Mesenchymal stem cell (in vitro differentiated cells and primary cell): ENCODE data around the gene NATD1.

Experiments
- DNase-seq: peaks from one replicate; pipeline ENCODE4 v3.0.0-alpha.2; 2013
- H2AFZ ChIP-seq: one replicate; pipeline ENCODE4 v1.6.1; 2013; ENCODE audit warnings: low read depth, mild to moderate bottlenecking, control low read depth, inconsistent platforms, low read length, moderate library complexity
- H2AK5ac ChIP-seq: 2 replicates; pipeline ENCODE4 v1.6.1; 2013; ENCODE audit warnings: low read length, moderate library complexity, mild to moderate bottlenecking, inconsistent platforms; ENCODE audit not compliant: severe bottlenecking
- H2BK120ac ChIP-seq: one replicate; pipeline ENCODE4 v1.6.1; 2013; ENCODE audit warnings: low read depth, mild to moderate bottlenecking, inconsistent platforms, low read length, moderate library complexity
- H2BK12ac ChIP-seq, 2 experiments: one replicate each; pipeline ENCODE4 v1.6.1; 2013; ENCODE audit warnings: inconsistent platforms in 2 of 2, low read length in 2 of 2, mild to moderate bottlenecking in 2 of 2, moderate library complexity in 2 of 2, control low read depth in 1 of 2
- H2BK15ac ChIP-seq: one replicate; pipeline ENCODE4 v1.6.1; 2013; ENCODE audit warnings: mild to moderate bottlenecking, low read depth, inconsistent platforms; ENCODE audit not compliant: poor library complexity, severe bottlenecking
- H2BK5ac ChIP-seq: 2 replicates; pipeline ENCODE4 v1.6.1; 2013; ENCODE audit warnings: low read depth, mild to moderate bottlenecking, low read length, control low read depth, inconsistent platforms; ENCODE audit not compliant: poor library complexity, severe bottlenecking
- H3K14ac ChIP-seq, 2 experiments: one replicate each; pipeline ENCODE4 v1.6.1; 2013; ENCODE audit warnings: inconsistent platforms in 2 of 2, low read length in 2 of 2, control low read depth in 1 of 2, mild to moderate bottlenecking in 1 of 2, moderate library complexity in 1 of 2
- H3K18ac ChIP-seq, 2 experiments: one replicate each; pipeline ENCODE4 v1.6.1; 2013; ENCODE audit warnings: inconsistent platforms in 2 of 2, low read length in 2 of 2, control low read depth in 1 of 2, low read depth in 1 of 2, mild to moderate bottlenecking in 1 of 2
- H3K23ac ChIP-seq, 2 experiments: one replicate each; pipeline ENCODE4 v1.6.1; 2013; ENCODE audit warnings: inconsistent platforms in 2 of 2, low read length in 2 of 2, mild to moderate bottlenecking in 2 of 2, moderate library complexity in 2 of 2, control low read depth in 1 of 2
- H3K27ac ChIP-seq: 2 replicates; pipeline ENCODE4 v1.5.1; 2013; ENCODE audit warnings: mild to moderate bottlenecking, moderate library complexity, low read length, control low read depth, inconsistent platforms; ENCODE audit not compliant: poor library complexity, severe bottlenecking
- H3K27me3 ChIP-seq, 2 experiments: 2 replicates each; pipeline versions ENCODE4 v1.6.1 to v1.7.0; 2013; ENCODE audit warnings: low read length in 2 of 2, mild to moderate bottlenecking in 2 of 2, moderate library complexity in 2 of 2, control low read depth in 1 of 2, inconsistent platforms in 1 of 2; ENCODE audit not compliant: control insufficient read depth in 1 of 2, insufficient read depth in 1 of 2
- H3K36me3 ChIP-seq, 2 experiments: 2 replicates each; pipeline versions ENCODE4 v1.6.1 to v1.7.0; 2013; ENCODE audit warnings: low read length in 2 of 2, control low read depth in 1 of 2, inconsistent platforms in 1 of 2, low read depth in 1 of 2, mild to moderate bottlenecking in 1 of 2; ENCODE audit not compliant: insufficient read depth in 2 of 2, control insufficient read depth in 1 of 2
- H3K4ac ChIP-seq, 2 experiments: one replicate each; pipeline ENCODE4 v1.6.1; 2013; ENCODE audit warnings: inconsistent platforms in 2 of 2, low read length in 2 of 2, mild to moderate bottlenecking in 2 of 2, moderate library complexity in 2 of 2, control low read depth in 1 of 2, low read depth in 1 of 2
- H3K4me1 ChIP-seq: 2 replicates; pipeline ENCODE4 v1.6.1; 2013; ENCODE audit warnings: low read depth, low read length, control low read depth; ENCODE audit not compliant: control insufficient read depth, insufficient read depth
- H3K4me2 ChIP-seq: 2 replicates; pipeline ENCODE4 v1.6.1; 2013; ENCODE audit warnings: low read length, mild to moderate bottlenecking, inconsistent platforms; ENCODE audit not compliant: poor library complexity, severe bottlenecking
- H3K4me3 ChIP-seq, 2 experiments: 2 replicates each; pipeline versions ENCODE4 v1.5.1 to v1.7.0; 2013; ENCODE audit warnings: low read length in 2 of 2, mild to moderate bottlenecking in 2 of 2, control low read depth in 1 of 2, low read depth in 1 of 2; ENCODE audit not compliant: insufficient read depth in 1 of 2
- H3K79me1 ChIP-seq: replicated peaks from 2 replicates; pipeline ENCODE4 v1.6.1; 2013; ENCODE audit warnings: mild to moderate bottlenecking, control low read depth, low read length, inconsistent platforms; ENCODE audit not compliant: poor library complexity, severe bottlenecking
- H3K9ac ChIP-seq: 2 replicates; pipeline ENCODE4 v1.7.0; 2013; ENCODE audit warnings: mild to moderate bottlenecking, low read length, moderate library complexity
- H3K9me3 ChIP-seq: 2 replicates; pipeline ENCODE4 v1.7.0; 2013; ENCODE audit warnings: mild to moderate bottlenecking, low read length; ENCODE audit not compliant: control insufficient read depth
- H4K8ac ChIP-seq: one replicate; pipeline ENCODE4 v1.6.1; 2013; ENCODE audit warnings: inconsistent platforms, mild to moderate bottlenecking, low read length, moderate library complexity
- H4K91ac ChIP-seq: one replicate; pipeline ENCODE4 v1.6.1; 2013; ENCODE audit warnings: mild to moderate bottlenecking, low read length, inconsistent platforms
- WGBS: methylation state at CpG from one replicate; pipeline ENCODE4 v1.1.7; 2013; ENCODE audit warnings: mixed read lengths; 5-methylcytosine and 5-hydroxymethylcytosine counted together

The NATD1 gene

GRCh38 chr17:21240369-21241055 is 12.7 kb downstream of the NATD1 start:
- peaks cover 0 to 19% of the 10 kb centered on the region in 2 experiments for H3K27me3 ChIP-seq
- no peak for DNase-seq
- no peak overlapping the region for H2AFZ ChIP-seq
- no peak overlapping the region for H3K9ac ChIP-seq
- H3K4me3 ChIP-seq = no peak overlapping the region
- H3K79me1 ChIP-seq = no peaks in the 10 kb centered on the region
- no peak overlapping the region for H2BK15ac ChIP-seq
- H3K14ac ChIP-seq = no peak overlapping the region
- WGBS = 70% methylated on average over 23 of the region's 25 CpGs
- peaks cover 0 to 32% of the 10 kb centered on the region in 2 experiments for H3K36me3 ChIP-seq
- H2BK5ac ChIP-seq = no peak overlapping the region
- H3K4me2 ChIP-seq = no peak overlapping the region
- no peaks in the 10 kb centered on the region for H3K9me3 ChIP-seq
- H2BK12ac ChIP-seq = no peak overlapping the region
- H3K18ac ChIP-seq = no peak overlapping the region
- H4K8ac ChIP-seq = no peak overlapping the region
- H3K23ac ChIP-seq = no peak overlapping the region
- H3K4ac ChIP-seq = no peak overlapping the region
- no peak overlapping the region for H4K91ac ChIP-seq
- H2BK120ac ChIP-seq = no peak overlapping the region
- no peak overlapping the region for H3K27ac ChIP-seq
- H3K4me1 ChIP-seq = peaks cover 13% of the 10 kb centered on the region
- H2AK5ac ChIP-seq = no peak overlapping the region

GRCh38 chr17:21239680-21240368 is 13.4 kb downstream of the NATD1 start:
- Histone ChIP-seq H4K91ac (no peak overlapping the region), H3K14ac (no peak overlapping the region), H2BK12ac (no peak overlapping the region), H2BK15ac (no peak overlapping the region), H3K4me3 (no peak overlapping the region), H3K18ac (no peak overlapping the region), H3K27ac (no peak overlapping the region), H3K4ac (no peak overlapping the region), H4K8ac (no peak overlapping the region), H2AK5ac (no peak overlapping the region), H3K4me1 (peaks cover 13% of the 10 kb centered on the region), H3K23ac (no peak overlapping the region), H2BK120ac (no peak overlapping the region), H3K79me1 (no peaks in the 10 kb centered on the region), H3K27me3 (peaks cover 0 to 25% of the 10 kb centered on the region in 2 experiments), H3K4me2 (no peak overlapping the region), H2BK5ac (no peak overlapping the region), H3K36me3 (peaks cover 0 to 32% of the 10 kb centered on the region in 2 experiments), H3K9me3 (no peaks in the 10 kb centered on the region), H2AFZ (no peak overlapping the region), H3K9ac (no peak overlapping the region)
- WGBS = 68% methylated on average over 12 of the region's 12 CpGs
- peak; percentile 38 for DNase-seq

GRCh38 chr17:21235921-21236320 is 17.3 kb downstream of the NATD1 start:
- Histone ChIP-seq H2BK12ac (no peak overlapping the region), H3K18ac (no peak overlapping the region), H3K14ac (no peak overlapping the region), H3K4ac (no peak overlapping the region), H3K4me3 (peak overlapping the region in 1 of 2 experiments; percentile 30), H2BK120ac (no peak overlapping the region), H4K8ac (no peak overlapping the region), H3K27ac (no peak overlapping the region), H2AK5ac (no peak overlapping the region), H3K9me3 (peaks cover 4% of the 10 kb centered on the region), H3K36me3 (peaks cover 0 to 3% of the 10 kb centered on the region in 2 experiments), H2BK5ac (no peak overlapping the region), H4K91ac (no peak overlapping the region), H3K27me3 (peaks cover 0 to 25% of the 10 kb centered on the region in 2 experiments), H2AFZ (no peak overlapping the region), H3K79me1 (no peaks in the 10 kb centered on the region), H3K9ac (no peak overlapping the region), H3K4me1 (peaks cover 4% of the 10 kb centered on the region), H3K23ac (no peak overlapping the region), H2BK15ac (no peak overlapping the region), H3K4me2 (no peak overlapping the region)
- no peak for DNase-seq
- 59% methylated on average over 1 of the region's 1 CpG for WGBS

- H4K91ac ChIP-seq = no peak overlapping the region
- H3K36me3 ChIP-seq = no peaks in the 10 kb centered on the region
- peak overlapping the region in 1 of 2 experiments; percentile 33 for H3K4me3 ChIP-seq
- H3K18ac ChIP-seq = no peak overlapping the region
- H3K79me1 ChIP-seq = no peaks in the 10 kb centered on the region
- no peak overlapping the region for H3K4me2 ChIP-seq
- no peak overlapping the region for H2AFZ ChIP-seq
- no peak overlapping the region for H3K27ac ChIP-seq
- no peak overlapping the region for H3K14ac ChIP-seq
- H4K8ac ChIP-seq = no peak overlapping the region
- WGBS = 71% methylated on average over 7 of the region's 7 CpGs
- H2BK5ac ChIP-seq = no peak overlapping the region
- no peak overlapping the region for H2AK5ac ChIP-seq
- H3K23ac ChIP-seq = no peak overlapping the region
- no peak overlapping the region for H3K4ac ChIP-seq
- no peak overlapping the region for H2BK15ac ChIP-seq
- H2BK120ac ChIP-seq = no peak overlapping the region
- H3K9me3 ChIP-seq = peaks cover 4% of the 10 kb centered on the region
- H2BK12ac ChIP-seq = no peak overlapping the region
- DNase-seq = no peak
- peak overlapping the region; percentile 52 for H3K9ac ChIP-seq
- H3K27me3 ChIP-seq = peaks cover 0 to 25% of the 10 kb centered on the region in 2 experiments
- peaks cover 2% of the 10 kb centered on the region for H3K4me1 ChIP-seq
These were observed 19.4 kb downstream of the NATD1 start for GRCh38 chr17:21233581-21234347.
